ENCODE results near the gene ANKRD65. TPM values are rescaled to one million over a fixed set of nuclear protein-coding genes. Genes with fewer than 3 reads are reported as not detected.
A peak's percentile ranks its signal among the peaks of the same experiment; 100 is the strongest.

Gene ANKRD65
- total and polyA plus RNA-seq, 2 donors (not counting 3 experiments of a cell fraction or from before 2014, with no cell fraction given): 0.15 to 0.38 TPM

DNA sequence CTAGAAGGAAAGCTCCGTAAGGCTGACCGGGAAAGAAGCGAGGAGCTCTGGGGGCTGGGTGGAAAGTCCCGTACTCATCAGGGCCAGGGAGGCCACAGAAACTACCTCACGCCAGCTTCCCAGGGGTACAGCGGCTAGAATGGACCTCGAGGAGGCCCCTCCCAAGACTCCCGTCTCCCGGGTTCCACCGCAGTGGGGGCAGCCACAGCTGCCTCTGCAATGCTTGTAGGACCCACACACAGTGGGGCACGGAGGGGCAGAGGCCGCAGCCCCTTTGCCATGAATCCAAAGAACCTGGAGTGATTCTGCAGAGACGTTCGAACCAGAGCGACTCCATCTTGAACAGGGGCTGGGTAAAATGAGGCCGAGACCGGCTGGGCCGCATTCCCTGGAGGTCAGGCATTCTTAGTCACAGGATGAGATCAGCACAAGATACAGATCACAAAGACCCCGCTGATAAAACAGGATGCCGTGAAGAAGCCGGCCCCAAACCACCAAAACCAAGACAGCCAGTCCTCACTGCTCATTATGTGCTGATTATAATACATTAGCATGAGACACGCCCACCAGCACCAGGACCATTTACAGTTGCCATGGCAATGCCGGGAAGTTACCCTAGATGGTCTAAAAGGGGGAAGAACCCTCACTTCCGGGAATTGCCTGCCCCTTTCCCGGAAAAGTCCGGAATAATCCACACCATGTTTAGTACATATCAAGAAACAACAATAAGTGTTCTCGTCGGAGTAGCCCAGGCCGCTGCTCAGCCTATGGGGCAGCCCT lies 1.6 kb upstream of the ANKRD65 start:
- ChIA-PET CTCF (interaction anchor here (0.6 to 1.7 kb wide), 2 partner anchors 15 to 18 kb away, joined by 3 to 4 read pairs; no protein-coding TSS in a partner anchor), POLR2A (no interaction called here)
- DNase-seq (ENCODE audit: low read depth, low spot score): no peak
- Histone ChIP-seq H4K20me1 (replicated peaks; ENCODE audit: control insufficient read depth, extremely low read depth, insufficient read depth, low read length) (no peaks in the 10 kb centered on the region), H3K4me3 (replicated peaks in 1 of 3; ENCODE audit: insufficient read depth in 1 of 3, low read depth in 1 of 3, low read length in 3 of 3) (no peak overlapping the region), H3K27ac (ENCODE audit: insufficient read depth, low read depth, low read length) (no peak overlapping the region), H3K4me1 (ENCODE audit: control insufficient read depth, extremely low read depth, insufficient read depth, low read length) (peaks cover 3% of the 10 kb centered on the region), H3K36me3 (ENCODE audit: control insufficient read depth in 2 of 2, extremely low read depth in 1 of 2, insufficient read depth in 2 of 2, low read length in 2 of 2) (no peaks in the 10 kb centered on the region), H3K9me3 (replicated peaks; ENCODE audit: control insufficient read depth, insufficient read depth, low read length) (no peaks in the 10 kb centered on the region), H3K9me1 (replicated peaks; ENCODE audit: control insufficient read depth, extremely low read depth, insufficient read depth, low read length) (no peaks in the 10 kb centered on the region), H3K79me2 (ENCODE audit: control insufficient read depth, insufficient read depth, low read length) (no peaks in the 10 kb centered on the region), H2AFZ (ENCODE audit: low read depth, low read length) (peak overlapping the region; percentile 4), H3K27me3 (ENCODE audit: control insufficient read depth in 2 of 2, insufficient read depth in 2 of 2, low read length in 2 of 2) (no peaks in the 10 kb centered on the region), H3K4me2 (ENCODE audit: insufficient read depth, low read length) (no peak overlapping the region), H3K9ac (replicated peaks; ENCODE audit: extremely low read depth, insufficient read depth, low read length) (no peak overlapping the region)
- intact Hi-C loops (cut with micrococcal nuclease) (no loop called here), dilution Hi-C loops (cut with MboI; ENCODE audit: extremely low pct_ligation_motif_present, low sequenced_read_pairs) (no loop called here)
- TF ChIP-seq GATA2 (IDR thresholded peaks at IDR 0.05; ENCODE audit: insufficient read depth, insufficient read length, low read depth, low read length): peak; percentile 72
- no peak for TF ChIP-seq JUN (IDR thresholded peaks at IDR 0.05; ENCODE audit: borderline replicate concordance, insufficient read depth, insufficient read length, low read depth)
- BruUV-seq (replicated peaks): no TSS peak
- FAIRE-seq: peak; percentile 28

DNA sequence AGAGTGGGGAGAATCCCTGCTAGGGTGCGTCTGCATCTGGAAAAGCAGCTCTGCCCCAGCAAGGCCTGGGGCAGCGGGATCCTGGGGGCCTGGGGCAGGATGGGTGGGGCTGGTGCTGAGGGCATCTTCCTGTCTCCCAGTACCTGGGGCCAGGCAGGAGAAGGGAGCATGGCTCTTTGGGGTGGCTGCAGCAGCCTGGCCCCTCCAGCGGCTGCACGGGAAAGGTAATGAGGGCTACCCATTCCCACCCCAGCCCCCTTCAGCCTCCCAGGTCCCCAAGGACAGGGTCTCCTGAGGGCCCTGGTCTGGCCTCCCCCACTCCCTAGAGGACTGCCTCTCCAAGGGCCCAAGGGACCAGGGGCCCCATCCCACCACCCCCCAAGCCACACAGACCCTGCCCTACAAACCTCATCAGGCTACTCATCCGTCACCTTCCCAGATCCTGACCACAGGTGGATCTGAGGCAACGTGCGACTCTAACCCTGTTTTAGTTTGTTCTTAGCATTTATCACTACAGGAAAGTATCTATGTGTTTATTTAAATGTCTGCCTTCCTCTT lies 910 bp upstream of the ANKRD65 start:
- Histone ChIP-seq H3K36me3 (ENCODE audit: control insufficient read depth in 2 of 2, extremely low read depth in 1 of 2, insufficient read depth in 2 of 2, low read length in 2 of 2) (no peaks in the 10 kb centered on the region), H3K27ac (ENCODE audit: insufficient read depth, low read depth, low read length) (no peak overlapping the region), H3K4me3 (replicated peaks in 1 of 3; ENCODE audit: insufficient read depth in 1 of 3, low read depth in 1 of 3, low read length in 3 of 3) (no peak overlapping the region), H3K79me2 (ENCODE audit: control insufficient read depth, insufficient read depth, low read length) (no peaks in the 10 kb centered on the region), H3K4me2 (ENCODE audit: insufficient read depth, low read length) (no peak overlapping the region), H3K9me1 (replicated peaks; ENCODE audit: control insufficient read depth, extremely low read depth, insufficient read depth, low read length) (no peaks in the 10 kb centered on the region), H2AFZ (ENCODE audit: low read depth, low read length) (no peak overlapping the region), H3K9ac (replicated peaks; ENCODE audit: extremely low read depth, insufficient read depth, low read length) (no peak overlapping the region), H4K20me1 (replicated peaks; ENCODE audit: control insufficient read depth, extremely low read depth, insufficient read depth, low read length) (no peaks in the 10 kb centered on the region), H3K27me3 (ENCODE audit: control insufficient read depth in 2 of 2, insufficient read depth in 2 of 2, low read length in 2 of 2) (no peaks in the 10 kb centered on the region), H3K4me1 (ENCODE audit: control insufficient read depth, extremely low read depth, insufficient read depth, low read length) (peaks cover 3% of the 10 kb centered on the region), H3K9me3 (replicated peaks; ENCODE audit: control insufficient read depth, insufficient read depth, low read length) (no peaks in the 10 kb centered on the region)
- BruUV-seq (replicated peaks): no TSS peak
- TF ChIP-seq EZH2 (IDR thresholded peaks at IDR 0.05; ENCODE audit: borderline replicate concordance, low read depth, low read length, severe bottlenecking) (no peak), JUN (IDR thresholded peaks at IDR 0.05; ENCODE audit: borderline replicate concordance, insufficient read depth, insufficient read length, low read depth) (no peak), MYC (IDR thresholded peaks at IDR 0.05; ENCODE audit: low read depth, low read length) (no peak), FOS (IDR thresholded peaks at IDR 0.05; ENCODE audit: borderline replicate concordance, insufficient read depth, low read length) (no peak), POLR2AphosphoS5 (IDR thresholded peaks at IDR 0.05; ENCODE audit: insufficient read depth, low read depth, low read length) (no peak), POLR2A (IDR thresholded peaks at IDR 0.05; ENCODE audit: low read depth, low read length) (no peak), GATA2 (IDR thresholded peaks at IDR 0.05; ENCODE audit: insufficient read depth, insufficient read length, low read depth, low read length) (no peak)
- TF ChIP-seq, protein P1, sequence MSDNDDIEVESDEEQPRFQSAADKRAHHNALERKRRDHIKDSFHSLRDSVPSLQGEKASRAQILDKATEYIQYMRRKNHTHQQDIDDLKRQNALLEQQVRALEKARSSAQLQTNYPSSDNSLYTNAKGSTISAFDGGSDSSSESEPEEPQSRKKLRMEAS (IDR thresholded peaks at IDR 0.05; ENCODE audit: insufficient read depth, insufficient read length): no peak
- TF ChIP-seq, protein P2, sequence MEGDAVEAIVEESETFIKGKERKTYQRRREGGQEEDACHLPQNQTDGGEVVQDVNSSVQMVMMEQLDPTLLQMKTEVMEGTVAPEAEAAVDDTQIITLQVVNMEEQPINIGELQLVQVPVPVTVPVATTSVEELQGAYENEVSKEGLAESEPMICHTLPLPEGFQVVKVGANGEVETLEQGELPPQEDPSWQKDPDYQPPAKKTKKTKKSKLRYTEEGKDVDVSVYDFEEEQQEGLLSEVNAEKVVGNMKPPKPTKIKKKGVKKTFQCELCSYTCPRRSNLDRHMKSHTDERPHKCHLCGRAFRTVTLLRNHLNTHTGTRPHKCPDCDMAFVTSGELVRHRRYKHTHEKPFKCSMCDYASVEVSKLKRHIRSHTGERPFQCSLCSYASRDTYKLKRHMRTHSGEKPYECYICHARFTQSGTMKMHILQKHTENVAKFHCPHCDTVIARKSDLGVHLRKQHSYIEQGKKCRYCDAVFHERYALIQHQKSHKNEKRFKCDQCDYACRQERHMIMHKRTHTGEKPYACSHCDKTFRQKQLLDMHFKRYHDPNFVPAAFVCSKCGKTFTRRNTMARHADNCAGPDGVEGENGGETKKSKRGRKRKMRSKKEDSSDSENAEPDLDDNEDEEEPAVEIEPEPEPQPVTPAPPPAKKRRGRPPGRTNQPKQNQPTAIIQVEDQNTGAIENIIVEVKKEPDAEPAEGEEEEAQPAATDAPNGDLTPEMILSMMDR (IDR thresholded peaks at IDR 0.05; ENCODE audit: extremely low read depth in 1 of 2, insufficient read depth in 1 of 2, low read depth in 1 of 2, low read length in 2 of 2): no peak
- CTCF ChIA-PET: interaction anchor here (0.6 to 1.7 kb wide), 3 partner anchors 9 to 18 kb away, joined by 3 to 4 read pairs (median 3); no protein-coding TSS in a partner anchor
- dilution Hi-C loops (cut with MboI; ENCODE audit: extremely low pct_ligation_motif_present, low sequenced_read_pairs) (no loop called here), intact Hi-C loops (cut with micrococcal nuclease) (no loop called here)
- POLR2A ChIA-PET: no interaction called here
- FAIRE-seq: no peak
- DNase-seq (ENCODE audit: low read depth, low spot score): no peak
